ENCODE measurements around the gene MICU1. TPM values are rescaled to one million over a fixed set of nuclear protein-coding genes. Genes with fewer than 3 reads are reported as not detected.
"Not testable (repeated sequence)": the region's sequence is repeated elsewhere in the genome, so short reads cannot be mapped to it uniquely, and the experiment has no call there.

MICU1 gene, protein sequence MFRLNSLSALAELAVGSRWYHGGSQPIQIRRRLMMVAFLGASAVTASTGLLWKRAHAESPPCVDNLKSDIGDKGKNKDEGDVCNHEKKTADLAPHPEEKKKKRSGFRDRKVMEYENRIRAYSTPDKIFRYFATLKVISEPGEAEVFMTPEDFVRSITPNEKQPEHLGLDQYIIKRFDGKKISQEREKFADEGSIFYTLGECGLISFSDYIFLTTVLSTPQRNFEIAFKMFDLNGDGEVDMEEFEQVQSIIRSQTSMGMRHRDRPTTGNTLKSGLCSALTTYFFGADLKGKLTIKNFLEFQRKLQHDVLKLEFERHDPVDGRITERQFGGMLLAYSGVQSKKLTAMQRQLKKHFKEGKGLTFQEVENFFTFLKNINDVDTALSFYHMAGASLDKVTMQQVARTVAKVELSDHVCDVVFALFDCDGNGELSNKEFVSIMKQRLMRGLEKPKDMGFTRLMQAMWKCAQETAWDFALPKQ
- 48.2 TPM for total RNA-seq

DNA sequence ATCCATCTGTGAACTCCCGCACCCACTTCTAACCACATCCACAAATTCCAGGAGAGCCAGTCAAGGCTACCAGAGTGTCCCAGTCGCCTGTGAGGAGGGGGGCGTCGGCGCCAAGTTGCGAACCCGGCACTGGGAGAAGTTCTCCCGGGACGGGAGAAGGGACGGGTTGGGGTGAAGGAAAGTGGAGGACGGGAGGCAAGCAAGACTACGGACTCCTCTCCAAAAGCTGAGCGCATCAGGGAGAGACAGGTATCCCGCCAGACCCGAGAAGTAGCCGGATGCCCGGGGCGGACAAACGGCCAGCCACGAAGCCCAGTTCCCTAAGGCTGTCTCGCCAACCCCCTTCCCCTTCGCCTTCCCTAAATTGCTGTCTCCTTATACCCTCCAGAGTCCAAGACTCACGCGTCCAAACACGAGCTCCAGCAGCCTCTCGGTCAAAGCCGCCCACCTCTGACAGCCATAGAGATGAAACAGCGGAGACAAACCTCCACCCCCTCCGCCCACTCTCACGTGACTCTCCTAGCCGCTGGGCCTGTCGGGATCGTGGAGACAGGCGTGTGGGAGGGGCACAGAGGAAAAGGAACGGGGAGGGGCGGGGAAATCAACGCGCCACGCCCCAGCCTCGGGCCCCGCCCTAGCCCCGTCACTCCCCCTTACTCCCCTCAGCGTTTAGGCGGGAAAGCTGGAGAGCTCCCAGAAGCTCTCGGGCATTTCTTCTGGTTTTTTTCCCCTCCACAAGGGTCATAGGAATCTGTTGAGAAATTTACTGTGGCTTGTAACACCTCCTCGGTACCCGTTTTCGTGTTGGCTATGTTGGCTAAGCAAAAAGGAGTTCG is at the start of gene MICU1:
Gene MICU1 (minus strand): TSS at position 472 of the 836 bp plus-strand sequence. CDS start 59,286 bp downstream, outside the sequence.
- peak; percentile 96 for DNase-seq (ENCODE audit: low spot score)

DNA sequence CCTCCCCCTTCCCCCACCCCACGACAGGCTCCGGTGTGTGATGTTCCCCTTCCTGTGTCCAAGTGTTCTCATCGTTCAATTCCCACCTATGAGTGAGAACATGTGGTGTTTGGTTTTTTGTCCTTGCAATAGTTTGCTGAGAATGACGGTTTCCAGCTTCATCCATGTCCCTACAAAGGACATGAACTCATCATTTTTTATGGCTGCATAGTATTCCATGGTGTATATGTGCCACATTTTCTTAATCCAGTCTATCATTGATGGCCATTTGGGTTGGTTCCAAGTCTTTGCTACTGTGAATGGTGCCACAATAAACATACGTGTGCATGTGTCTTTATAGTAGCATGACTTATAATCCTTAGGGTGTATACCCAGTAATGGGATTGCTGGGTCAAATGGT is 48.3 kb upstream of the MICU1 start:
- not testable (repeated sequence) for DNase-seq (ENCODE audit: low spot score)

DNA sequence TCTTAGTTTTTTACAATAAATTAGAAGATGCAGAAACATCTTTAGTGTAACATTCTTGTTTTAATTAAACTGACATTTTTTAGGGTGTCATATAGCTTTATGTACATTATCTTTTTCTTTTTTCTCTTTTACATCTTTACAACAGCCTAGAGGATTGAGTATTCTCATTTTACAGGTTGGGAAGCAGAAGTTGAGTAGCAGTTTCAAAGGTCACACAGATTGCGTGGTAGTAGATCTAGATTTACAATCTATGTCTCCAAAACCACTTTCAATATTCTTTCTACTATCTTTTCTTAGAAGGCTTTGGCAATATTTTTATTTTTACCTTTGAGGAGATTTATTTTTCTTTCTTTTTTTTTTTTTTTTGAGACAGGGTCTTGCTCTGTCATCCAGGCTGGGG is 47.4 kb upstream of the MICU1 start:
- DNase-seq (ENCODE audit: low spot score), result no peak

DNA sequence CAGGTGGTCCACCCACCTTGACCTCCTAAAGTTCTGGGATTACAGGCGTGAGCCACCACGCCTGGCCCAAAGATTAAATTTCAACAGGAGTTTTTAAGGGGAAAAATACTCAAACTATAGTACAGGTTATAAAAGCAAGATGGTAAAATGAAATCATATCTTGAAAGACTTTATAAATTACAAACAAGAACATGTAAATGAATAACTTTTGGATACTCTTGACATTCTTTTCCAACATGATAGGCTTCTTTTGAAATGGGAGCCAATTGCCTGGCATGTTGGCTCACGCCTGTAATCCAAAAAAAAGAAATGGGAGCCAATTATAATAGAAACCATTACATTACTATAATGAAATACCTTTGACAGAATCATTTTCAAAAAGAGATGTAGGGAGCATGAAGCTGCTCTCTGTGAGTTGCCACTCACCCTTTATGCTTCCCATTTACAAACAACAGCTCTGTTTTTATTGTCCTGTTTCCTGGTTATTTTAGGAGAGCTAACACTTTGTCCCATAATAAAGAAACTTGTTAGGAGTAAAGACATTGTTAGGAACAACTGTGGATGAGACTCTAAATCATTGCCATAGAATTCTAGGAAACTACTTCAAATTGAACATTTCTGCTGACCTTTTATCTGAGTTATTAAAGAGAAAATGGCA is 41.5 kb upstream of the MICU1 start:
- DNase-seq (ENCODE audit: low spot score), result no peak

DNA sequence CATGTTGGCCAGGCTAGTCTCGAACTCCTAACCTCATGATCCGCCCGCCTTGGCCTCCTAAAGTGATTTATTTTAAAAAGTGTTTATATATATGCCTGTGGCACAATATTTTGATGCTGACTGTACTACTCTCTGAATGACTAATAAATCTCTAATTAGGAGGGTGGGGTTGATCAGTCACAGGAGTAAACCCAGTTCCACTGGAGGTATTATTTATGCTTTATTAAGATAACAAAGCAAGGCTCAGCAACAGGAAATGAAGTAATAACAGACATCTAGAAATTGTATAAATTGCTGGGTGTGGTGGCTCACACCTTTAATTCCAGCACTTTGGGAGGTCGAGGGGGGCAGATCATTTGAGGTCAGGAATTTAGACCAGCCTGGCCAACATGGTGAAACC is 40.0 kb upstream of the MICU1 start:
- DNase-seq (ENCODE audit: low spot score), result no peak

DNA sequence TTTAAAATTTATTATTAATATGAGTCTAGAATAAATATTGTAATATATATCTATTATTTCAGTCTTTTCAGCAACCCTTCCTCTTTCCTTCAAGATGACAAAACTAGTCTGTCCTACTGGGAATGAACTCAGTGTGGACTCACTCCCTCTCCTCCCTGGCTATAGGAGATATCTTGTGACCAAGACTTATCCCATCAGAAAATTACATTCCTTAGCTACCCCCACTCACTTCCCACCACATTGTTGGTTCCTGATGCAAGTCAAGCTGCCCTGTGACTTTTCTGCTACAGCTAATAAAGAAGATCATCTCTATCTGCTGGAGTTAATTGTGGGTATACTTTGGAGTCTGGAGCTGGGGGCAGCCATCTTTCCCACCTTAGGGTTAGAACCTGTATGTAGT is 38.1 kb upstream of the MICU1 start:
- DNase-seq (ENCODE audit: low spot score), result no peak

DNA sequence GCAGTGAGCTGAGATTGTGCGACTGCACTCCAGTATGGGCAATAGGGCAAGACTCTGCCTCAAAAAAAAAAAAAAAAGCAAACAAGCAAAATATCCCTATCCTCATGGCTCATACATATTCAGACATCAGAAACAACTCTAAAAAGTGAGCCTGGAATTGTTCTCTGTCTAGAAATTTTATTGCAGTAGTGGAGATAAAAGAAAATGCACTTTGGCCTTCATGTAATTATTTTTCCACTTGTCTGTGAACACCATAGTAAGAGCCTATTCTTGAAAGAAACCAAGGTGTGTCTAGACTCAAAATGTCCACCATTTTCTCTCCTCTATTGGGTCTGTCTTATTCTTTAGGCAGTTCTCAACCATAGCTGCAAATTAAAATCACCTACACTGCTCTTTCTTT is 35.6 kb upstream of the MICU1 start:
- no peak for DNase-seq (ENCODE audit: low spot score)

DNA sequence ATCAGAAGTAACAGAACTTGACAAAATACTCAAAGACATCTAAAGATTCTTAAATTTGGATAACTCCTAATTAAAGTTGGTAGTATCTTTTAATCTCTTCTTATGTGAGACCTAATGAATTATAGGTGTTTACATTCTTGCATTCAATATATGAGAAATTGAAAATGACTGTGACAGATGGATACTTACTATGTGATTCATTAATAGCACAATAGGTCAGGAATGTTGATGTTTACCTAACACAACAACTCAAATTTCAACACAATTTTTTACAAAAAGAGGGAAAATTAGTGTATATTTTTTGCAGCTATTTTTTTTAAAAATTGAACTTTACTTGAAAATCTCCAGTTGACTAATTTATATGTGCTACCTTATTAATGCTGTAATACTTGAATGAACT is 34.3 kb upstream of the MICU1 start:
- no peak for DNase-seq (ENCODE audit: low spot score)

DNA sequence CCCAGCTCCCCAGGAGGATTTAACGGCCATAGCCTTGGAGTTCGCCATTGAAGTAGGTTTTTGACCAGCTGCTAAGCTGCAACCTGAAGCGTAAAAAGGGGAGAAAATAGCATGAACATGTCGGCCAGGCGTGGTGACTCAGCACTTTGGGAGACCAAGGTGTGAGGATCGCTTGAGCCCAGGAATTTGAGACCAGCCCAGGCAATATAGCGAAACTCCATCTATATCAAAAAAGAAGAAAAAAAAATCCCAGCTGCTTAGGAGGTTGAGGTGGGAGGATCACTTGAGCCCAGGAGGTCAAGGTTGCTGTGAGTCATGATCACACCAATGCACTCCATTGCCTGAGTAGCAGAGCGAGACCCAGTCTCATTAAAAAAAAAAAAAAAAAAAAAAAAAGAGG is 33.8 kb upstream of the MICU1 start:
- DNase-seq (ENCODE audit: low spot score), result no peak

DNA sequence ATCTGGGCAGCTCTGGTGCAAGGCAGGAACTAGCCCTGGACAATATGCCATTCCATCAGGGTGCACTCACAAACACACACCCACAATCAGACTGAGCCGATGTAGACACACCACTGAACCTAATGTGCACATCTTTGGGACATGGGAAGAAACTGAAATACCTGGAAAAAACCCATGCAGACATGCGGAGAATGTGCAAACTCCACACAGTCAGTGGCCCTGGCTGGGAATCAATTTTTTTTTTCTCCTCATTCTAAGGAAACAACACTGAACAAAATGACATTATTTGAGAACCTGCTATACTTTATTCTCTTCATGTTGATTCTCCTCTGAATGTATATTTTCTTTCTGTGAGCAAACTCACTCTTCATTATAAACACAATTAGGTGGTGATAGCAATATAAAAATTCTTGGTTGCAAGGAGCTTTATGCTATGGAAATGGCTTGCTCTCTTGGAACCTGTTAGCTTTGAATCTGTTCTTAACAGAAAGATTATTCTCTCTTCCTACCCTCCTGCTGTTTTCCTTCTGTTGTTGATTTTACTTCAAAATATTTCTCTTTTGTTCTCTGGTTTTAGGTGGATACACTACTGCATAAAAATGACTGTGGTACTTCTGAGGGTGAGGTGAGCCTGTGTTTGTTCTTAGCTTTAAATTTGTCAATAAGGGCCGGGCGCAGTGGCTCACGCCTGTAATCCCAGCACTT is 33.0 kb upstream of the MICU1 start:
- DNase-seq (ENCODE audit: low spot score), result no peak

DNA sequence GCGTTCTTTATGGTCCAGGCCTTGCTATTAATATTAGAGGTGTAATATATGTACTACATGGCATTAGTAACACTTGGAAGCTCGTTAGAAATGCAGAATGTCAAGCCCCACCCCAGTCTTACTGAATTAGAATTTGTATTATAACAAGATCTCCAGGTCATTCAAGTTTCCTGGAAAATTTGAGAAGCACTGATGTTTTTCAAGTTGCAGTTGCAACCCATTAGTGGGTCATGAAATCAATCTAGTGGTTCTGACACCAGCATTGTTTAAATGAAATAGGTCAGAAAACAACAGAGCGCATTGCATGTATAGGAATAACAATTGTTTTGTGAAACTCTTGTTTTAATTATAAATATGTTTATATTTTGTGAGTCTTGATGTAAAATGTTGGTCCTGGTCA is 28.8 kb upstream of the MICU1 start:
- DNase-seq (ENCODE audit: low spot score), result no peak

DNA sequence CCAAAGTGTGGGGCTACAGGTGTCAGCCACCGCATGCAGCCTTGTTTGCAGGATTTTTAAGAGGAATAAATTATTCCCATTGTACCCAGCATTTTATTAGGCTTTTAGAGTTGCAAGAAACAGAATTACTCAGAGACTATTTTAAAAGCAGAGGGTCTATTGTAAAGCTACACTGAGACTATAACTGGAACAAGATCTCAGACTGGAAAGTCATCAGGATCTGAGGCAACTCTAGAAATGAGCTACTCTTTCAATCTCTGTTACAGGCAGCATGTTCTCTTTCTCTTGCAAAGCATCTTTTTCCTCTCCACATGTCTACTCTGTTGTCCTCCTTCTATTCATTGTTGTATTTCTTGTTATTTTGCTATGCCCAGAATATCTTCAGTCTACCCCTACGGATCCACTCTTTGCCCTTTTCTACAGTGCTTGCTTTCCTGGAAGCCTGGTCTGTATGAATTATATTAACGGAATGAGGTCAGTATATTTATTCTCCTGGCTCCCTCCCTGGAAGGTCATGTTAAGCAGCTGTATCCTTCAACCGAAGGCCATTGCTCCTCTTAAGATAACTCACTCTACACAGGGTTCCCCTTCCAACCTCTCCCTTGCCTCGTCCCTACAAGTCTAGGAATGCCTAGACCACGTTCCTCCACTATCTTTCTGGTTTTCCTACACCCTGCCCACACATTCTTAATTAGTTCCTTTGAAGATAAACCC is 27.7 kb upstream of the MICU1 start:
- no peak for DNase-seq (ENCODE audit: low spot score)

DNA sequence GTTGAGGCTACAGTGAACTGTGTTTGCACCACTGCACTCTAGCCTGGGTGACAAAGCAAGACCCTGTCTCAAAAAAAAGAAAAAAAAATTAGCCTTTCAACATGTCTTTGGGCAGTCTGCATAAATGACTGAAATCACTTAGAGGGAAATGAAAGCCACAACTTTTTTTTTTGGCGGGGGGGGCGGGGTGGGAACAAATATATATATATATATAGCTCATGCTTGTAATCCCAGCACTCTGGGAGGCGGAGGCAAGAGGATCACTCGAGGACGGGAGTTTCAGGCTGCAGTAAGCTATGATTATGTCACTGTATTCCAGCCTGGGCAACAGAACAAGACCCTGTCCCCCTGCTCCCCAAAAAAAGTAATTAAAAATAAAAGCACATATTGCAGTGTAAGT is 23.4 kb upstream of the MICU1 start:
- no peak for DNase-seq (ENCODE audit: low spot score)

DNA sequence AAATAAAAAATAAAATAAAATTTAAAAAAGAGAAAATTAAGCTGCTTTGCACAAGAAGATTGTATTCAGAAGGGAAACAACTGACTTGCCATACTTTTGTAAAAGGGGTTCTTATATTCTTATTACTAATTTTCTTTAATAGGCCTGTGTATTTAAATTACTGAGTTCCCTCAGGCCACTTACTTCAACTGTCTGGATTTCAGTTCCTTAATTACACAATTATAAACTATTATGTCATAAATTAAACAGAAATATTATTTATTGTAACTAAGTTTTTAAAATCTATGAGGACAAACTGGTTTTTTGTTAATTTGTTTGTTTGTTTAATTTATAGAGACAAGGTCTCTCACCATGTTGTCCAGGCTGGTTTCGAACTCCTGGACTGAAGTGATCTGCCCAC is 22.4 kb upstream of the MICU1 start:
- no peak for DNase-seq (ENCODE audit: low spot score)

DNA sequence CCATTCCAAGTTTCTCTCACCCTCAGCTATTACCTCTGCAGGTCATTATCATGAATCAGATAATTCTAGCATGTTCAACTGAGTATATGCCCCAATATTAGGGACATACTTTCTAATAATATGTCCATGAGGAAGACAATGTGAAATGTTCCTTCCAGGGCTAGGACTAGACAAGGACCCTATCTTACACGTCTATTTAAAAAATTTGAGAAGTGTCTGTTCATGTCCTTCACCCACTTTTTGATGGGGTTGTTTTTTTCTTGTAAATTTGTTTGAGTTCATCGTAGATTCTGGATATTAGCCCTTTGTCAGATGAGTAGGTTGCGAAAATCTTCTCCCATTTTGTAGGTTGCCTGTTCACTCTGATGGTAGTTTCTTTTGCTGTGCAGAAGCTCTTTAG is 21.1 kb upstream of the MICU1 start:
- DNase-seq (ENCODE audit: low spot score), result not testable (repeated sequence)

DNA sequence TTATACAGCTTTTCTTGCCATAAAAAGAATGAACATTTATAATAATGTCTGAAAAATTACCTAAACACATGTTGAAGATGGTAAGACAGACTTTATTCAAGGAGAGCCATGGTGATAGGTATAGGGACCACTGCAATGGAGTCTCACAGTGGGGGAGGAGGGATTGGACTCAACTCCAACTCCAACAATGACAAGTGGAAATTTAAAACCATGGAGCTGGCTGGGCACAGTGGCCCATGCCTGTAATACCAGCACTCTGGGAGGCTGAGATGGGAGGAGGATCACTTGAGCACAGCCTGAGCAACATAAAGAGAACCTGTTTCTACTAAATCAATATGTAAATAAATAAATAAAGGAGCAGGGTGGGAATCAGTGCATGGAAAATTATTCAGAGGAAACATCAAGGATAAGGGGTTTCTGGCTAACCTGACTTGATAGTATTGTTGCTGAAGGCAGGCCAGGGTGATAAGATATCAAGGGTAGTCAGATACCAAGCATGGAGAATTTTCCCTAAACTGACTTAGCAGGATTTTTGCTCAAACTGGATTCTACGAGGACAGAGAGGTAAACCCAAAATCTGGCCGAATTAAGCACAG is 19.5 kb upstream of the MICU1 start:
- no peak for DNase-seq (ENCODE audit: low spot score)

DNA sequence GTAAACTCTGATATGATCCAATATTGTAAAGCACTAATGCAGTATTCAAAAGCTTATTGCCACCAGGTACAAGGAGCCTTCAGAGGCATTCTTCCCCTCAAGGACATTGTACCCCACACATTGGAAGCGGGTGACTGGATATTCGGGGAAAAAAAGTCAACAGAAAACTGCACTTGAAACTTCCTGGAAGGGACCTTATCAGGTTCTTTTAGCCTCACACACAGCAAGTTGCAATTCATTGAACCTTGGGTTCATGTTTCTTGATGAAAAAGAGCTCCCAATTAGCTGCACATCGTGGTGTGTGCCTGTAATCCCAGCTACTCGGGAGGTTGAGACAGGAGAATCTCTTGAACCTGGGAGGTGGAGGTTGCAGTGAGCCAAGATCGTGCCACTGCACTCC is 16.4 kb upstream of the MICU1 start:
- DNase-seq (ENCODE audit: low spot score), result no peak

DNA sequence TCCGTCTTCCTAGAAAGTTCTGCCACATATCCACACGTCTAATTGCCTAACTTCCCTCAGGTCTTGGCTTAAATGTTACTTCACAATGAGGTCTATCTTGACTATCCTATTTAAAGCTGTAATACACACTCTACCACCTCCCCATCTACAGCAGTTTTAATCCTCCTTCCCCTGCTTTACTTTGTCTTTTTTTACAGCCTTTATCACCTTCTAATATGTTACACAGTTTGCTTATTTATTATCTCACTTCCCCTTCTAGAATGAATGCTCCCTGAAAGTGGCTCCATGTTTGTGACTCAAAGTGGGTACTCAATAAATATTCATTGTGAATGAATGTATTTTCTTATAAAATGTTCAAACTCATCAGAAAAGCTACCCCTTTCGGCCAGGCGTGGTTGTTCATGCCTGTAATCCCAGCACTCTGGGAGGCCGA is 13.6 kb upstream of the MICU1 start:
- no peak for DNase-seq (ENCODE audit: low spot score)

DNA sequence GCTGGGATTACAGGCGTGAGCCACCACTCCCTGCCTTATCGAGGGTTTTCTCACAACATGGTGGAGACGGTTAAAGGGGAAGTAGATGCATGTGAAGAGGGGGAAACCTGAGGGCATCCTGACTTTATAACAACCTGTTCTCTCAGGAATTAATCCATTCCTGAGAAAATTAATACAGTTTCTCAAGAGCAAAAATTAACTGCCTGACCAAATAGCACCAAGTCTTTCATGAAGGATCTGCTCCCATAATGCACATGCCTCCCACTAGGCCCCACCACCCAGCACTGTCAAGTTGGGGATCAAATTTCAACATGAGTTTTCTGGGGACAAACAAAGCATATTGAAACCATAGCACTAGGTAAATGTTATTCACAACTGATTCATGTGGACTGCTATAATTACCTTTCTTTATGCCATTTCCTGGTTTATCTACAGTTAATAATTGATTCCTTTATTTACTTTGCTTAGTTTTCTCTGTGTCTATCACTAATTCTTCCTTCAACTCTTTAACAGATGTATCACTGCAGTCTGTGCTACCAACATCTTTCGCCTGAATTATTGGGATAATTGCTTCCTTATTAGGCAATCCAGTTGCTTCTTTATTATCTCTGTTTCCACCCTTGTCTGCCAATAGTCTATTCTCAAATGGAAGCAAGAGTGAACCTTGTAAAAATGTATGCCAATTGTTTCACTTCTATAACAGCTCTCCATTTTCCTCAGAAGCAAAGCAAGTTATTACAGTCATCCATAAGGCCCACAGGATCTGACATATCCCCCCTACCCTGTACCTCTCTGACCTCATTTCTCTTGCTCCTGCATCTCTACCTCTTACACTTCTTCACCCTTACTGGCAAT is 12.9 kb upstream of the MICU1 start:
- DNase-seq (ENCODE audit: low spot score), result no peak

DNA sequence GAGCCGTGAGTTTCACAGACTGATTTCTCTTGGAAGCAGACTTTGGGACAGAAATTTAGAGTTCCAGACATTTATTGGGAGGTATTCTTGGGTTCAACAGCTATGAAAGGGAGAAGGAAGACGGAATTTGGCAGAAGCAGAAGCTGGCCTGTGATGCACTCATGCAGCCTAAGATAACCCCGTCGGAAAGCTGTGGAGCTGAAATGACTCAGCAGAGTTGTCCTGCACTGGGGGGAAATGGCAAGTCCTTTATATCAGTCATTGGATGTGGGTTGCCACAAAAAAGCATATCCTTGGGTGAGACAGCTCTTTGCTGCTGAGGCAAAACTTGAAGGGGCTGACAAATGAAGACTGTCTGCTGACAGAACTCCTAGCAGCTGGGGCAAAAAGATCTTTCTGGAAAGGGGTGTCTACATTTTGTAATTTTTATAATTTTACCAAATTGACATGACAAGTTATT is 11.5 kb upstream of the MICU1 start:
- no peak for DNase-seq (ENCODE audit: low spot score)

Data from ureter (tissue), 1 donor.